Measurements from ENCODE around the gene STRN.
"Not testable (repeated sequence)": the region's sequence is repeated elsewhere in the genome, so short reads cannot be mapped to it uniquely, and the experiment has no call there.

Gene STRN

DNA sequence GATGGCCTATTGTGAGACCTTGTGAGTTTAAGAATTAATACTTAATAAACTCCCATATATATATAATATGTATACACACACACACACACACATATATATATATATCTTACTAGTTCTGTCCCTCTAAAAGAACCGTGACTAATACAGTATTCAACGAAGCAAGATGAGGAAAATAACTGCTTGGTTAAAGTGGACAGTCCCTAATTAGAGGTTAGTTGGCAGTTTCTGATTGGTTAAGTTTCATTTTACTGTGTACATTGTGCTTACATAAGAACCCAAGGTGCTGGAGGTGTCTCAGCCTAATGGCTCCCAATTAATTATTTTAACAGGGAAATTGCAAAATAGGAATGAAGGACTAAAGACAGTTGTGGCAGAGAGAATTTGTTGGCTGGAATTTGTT lies 132.1 kb downstream of the STRN start:
- DNase-seq: no peak

DNA sequence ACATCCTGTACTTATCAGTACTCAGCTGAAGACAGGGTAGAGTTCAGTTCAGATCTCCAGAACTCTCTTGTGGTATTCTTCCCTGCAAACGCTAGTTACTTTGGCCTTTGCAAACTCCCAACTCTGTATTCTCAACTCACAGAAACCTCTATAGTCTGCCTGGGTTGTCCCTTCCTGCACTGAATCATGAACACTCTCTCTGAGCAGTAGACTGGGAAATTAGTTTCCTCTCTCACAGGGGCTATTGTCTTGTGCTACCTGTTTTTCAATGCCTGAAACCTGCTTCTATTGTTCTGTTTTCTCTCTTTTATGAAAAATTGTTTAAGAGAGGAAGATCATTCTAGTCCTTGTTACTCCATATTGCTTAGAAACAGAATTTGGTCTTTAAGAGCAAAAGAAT lies 135.2 kb downstream of the STRN start:
- no peak for DNase-seq

DNA sequence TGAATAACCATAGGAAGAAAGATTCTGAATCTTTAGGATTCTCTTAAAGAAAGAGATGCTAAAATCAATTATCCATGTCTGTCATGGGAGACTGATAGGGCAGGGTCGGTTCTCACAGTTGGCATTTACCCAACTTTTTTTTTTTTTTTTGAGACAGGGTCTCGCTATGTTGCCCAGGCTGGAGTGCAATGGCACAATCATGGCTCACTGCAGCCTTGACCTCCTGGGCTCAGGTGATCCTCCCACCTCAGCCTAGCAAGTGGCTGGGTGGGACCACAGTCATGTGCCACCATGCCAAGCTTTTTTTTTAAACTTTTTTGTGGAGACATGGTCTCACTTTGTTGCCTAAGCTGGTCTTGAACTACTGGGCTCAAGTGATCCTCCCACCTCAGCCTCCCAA lies 141.7 kb downstream of the STRN start:
- DNase-seq: not testable (repeated sequence)

GRCh38 chr2:36824273-36824672 lies 142.1 kb downstream of the STRN start:
- no peak for DNase-seq

DNA sequence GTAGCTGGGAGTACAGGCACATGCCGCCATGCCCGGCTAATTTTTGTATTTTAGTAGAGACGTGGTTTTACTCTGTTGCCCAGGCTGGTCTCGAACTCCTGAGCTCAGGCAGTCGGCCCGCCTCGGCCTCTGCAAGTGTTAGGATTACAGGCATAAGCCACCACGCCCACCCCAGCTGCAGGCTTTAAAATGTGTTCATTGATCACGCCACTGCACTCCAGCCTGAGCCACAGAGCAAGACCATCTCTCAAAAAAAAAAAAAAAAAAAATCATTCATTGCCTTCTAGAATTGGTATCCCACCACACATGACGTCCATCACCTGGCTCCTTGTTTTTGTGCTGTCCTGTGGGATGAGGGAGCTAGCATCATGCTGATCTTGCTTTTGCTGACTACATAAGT lies 142.5 kb downstream of the STRN start:
- no peak for DNase-seq

- peak; percentile 5 for DNase-seq
Measured at GRCh38 chr2:36820942-36821605, 145.3 kb downstream of the STRN start.

DNA sequence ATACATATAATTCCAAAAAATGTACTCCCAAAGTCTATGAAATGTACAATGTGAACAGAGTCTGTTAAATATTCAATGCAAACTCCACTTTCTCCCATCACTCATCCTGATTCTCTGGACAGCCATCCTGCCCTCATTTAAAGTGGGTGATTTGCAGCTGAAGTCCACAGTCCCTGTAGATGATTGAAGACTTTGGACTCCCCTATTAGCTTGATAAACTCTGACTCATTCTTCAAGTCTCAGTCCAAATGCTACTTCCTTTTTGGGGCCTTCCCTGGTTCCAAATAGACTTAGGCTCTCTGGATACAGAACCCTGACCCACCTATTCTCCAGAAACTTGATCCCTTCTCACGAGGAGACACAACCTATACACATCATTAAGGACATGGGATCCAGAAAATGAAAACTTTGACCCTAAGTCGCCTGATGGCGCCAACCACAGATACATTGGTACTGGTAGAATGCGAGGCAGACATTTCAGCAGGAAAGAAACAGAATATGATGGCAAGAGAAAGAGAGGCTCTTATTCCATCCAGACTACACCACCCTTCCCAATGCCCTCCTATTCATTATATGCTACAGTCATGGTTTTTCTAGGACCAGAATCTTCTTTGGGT lies 147.1 kb downstream of the STRN start:
- DNase-seq: no peak

- no peak for DNase-seq
Measured at GRCh38 chr2:36818542-36818941, 147.8 kb downstream of the STRN start.

- no peak for DNase-seq
Measured at GRCh38 chr2:36812196-36812595, 154.1 kb downstream of the STRN start.

- no peak for DNase-seq
Measured at GRCh38 chr2:36811071-36811470, 155.3 kb downstream of the STRN start.

DNA sequence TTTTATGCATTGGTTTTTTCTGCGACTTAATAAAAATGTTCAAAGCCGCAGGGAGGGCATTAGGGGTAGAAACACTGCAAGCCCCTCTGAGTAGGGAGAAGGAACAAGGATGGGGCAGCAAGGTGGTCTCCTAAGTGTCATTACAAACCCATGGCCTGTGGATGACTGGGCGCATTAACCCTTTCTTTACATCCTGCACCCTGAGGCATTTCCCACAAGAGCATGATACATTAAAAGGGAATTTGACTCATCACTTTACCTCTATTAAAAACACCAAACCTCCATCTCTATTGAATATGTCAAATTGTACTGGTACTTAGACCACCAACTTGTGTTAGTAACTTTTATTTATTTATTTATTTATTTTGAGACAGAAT lies 157.3 kb downstream of the STRN start:
- no peak for DNase-seq

- DNase-seq: no peak
Measured at GRCh38 chr2:36808386-36809068, 157.8 kb downstream of the STRN start.

DNA sequence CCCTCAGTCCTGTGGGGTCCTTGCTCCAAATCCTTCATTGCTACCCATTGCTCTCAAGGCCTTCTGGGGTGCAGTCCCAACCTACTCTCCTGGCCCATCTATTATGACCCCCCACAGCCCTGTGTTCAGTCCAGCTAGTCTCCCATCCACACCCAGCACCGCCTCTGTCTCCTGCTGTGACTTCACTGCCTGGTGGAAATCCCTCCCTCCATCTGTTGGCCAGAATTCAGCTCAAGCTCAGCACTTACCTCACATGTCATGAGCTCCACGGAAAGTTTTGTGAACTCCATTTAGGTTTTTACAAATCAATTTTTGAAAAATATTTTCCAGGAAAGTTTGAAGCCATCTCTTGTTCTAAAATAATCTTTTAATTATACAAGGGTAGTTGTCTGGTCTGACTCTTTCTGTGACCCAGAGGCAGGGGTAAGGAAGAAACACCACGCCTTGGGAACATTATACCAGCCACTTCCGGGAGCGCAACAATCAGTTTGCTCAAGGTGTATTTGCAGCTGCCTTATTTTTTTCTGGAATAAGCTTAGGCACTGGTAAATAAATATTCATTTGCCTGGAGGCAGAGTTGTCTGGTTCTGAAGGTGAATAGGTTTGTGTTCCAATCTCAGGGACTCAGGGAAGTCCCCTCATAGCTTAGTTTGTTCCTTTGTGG lies 159.0 kb downstream of the STRN start:
- DNase-seq: no peak

- DNase-seq: no peak
Measured at GRCh38 chr2:36805635-36806224, 160.6 kb downstream of the STRN start.

DNA sequence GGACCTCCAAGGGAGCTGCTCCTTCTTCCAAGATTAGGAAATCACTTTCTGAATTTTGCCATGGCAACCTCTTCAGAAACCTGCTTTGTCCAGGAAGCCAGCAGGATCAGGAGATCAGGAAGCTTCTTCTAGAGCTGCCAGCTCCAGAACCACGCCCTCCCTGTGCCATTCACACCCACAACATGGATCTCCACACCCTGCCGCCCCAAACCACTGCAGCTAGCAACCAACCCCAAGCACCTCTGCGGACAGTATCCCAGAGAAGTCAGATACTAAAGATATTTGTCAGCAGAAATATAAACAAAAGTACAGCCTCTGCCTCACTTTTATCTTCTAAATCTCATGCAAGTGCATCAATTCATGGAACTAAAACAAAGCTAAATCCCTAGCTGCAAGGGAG lies 163.4 kb downstream of the STRN start:
- no peak for DNase-seq

DNA sequence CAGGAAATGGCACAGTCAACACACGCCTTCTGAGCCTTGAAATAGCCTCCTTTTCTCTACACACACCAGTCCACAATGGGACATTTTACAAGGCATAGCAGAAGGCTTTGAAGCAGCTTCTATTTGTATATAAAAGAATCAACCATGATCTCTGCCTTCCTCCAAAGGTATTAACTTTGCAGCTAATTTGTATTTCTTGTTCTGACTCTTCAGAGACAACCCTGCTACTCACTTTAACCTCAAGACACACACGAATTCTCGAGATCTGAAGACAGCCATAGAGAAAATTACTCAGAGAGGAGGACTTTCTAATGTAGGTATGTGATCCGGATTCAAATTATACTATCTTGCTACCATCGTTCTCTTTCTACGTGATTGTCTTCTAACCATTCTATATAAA lies 165.2 kb downstream of the STRN start:
- DNase-seq: no peak

GRCh38 chr2:36800381-36800780 lies 166.0 kb downstream of the STRN start:
- no peak for DNase-seq

- DNase-seq: no peak
Measured at GRCh38 chr2:36798724-36799123, 167.6 kb downstream of the STRN start.

- DNase-seq: no peak
Measured at GRCh38 chr2:36797324-36798070, 168.8 kb downstream of the STRN start.
